DMS53 treated with DMSO at 0.1 percent for 48 hours (cell line): ENCODE measurements around the gene TMEM121B.
A peak's percentile ranks its signal among the peaks of the same experiment; 100 is the strongest.

Experiments
- DNase-seq: peaks from one replicate; lab custom pipeline; 2025; ENCODE audit not compliant: unreplicated experiment; lab: John Stamatoyannopoulos, UW

Gene TMEM121B

GRCh38 chr22:17112491-17113042 is 8.6 kb downstream of the TMEM121B start:
- DNase-seq: peak; percentile 5

- DNase-seq: no peak
Measured at GRCh38 chr22:17110791-17111550, 10.2 kb downstream of the TMEM121B start.

- no peak for DNase-seq
Measured at GRCh38 chr22:17109976-17110375, 11.2 kb downstream of the TMEM121B start.

GRCh38 chr22:17109113-17109865 is 11.9 kb downstream of the TMEM121B start:
- DNase-seq: no peak

DNA sequence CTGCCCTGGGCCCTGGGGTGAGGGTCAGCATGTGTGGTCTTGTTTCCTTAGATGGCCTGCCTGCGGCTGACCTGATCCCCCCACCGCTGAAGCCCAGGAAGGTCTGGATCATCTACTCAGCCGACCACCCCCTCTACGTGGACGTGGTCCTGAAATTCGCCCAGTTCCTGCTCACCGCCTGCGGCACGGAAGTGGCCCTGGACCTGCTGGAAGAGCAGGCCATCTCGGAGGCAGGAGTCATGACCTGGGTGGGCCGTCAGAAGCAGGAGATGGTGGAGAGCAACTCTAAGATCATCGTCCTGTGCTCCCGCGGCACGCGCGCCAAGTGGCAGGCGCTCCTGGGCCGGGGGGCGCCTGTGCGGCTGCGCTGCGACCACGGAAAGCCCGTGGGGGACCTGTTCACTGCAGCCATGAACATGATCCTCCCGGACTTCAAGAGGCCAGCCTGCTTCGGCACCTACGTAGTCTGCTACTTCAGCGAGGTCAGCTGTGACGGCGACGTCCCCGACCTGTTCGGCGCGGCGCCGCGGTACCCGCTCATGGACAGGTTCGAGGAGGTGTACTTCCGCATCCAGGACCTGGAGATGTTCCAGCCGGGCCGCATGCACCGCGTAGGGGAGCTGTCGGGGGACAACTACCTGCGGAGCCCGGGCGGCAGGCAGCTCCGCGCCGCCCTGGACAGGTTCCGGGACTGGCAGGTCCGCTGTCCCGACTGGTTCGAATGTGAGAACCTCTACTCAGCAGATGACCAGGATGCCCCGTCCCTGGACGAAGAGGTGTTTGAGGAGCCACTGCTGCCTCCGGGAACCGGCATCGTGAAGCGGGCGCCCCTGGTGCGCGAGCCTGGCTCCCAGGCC is 12.7 kb downstream of the TMEM121B start:
- no peak for DNase-seq

DNA sequence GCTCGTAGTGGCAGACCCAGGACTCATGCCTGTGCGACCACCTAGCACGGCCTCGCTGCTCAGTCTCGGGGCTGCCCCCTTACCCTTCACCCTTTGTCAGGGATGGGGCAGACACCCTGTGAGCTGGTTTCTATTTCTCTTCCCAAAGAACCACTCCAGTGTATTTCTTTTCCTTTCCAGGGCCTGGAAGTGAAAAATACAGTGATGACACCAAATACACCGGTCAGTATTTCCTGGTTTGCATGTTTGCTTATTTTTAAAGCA is 13.7 kb downstream of the TMEM121B start:
- DNase-seq: no peak

GRCh38 chr22:17106785-17107546 is 14.2 kb downstream of the TMEM121B start:
- no peak for DNase-seq

GRCh38 chr22:17106161-17106784 is 14.9 kb downstream of the TMEM121B start:
- DNase-seq: no peak

- DNase-seq: no peak
Measured at GRCh38 chr22:17105143-17106129, 15.7 kb downstream of the TMEM121B start.

DNA sequence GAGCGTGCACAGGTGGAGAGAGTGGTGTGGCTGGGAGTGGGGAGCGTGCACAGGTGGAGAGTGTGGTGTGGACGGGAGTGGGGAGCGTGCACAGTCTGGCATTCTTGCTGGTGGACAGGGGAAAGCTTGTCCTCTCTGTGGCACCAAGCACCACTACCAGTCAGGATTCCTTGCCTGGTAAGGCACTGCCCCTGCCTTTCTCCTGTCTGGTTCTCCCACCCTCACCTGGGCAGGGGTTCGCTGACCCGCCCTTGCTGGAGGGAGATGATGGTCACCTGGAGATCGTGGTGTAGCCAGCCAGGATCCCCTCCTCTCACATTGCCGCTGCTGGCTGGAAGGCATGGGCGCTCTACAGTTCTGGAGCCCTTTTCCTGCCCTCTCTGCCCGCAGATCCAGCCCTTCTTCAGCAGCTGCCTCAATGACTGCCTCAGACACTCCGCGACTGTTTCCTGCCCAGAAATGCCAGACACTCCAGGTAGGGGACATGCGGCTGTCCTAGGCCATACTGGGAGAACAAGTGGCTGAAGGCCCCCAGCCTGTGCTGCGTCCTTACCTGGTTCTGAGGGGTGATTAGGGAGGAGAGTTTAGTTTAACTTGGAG is 16.7 kb downstream of the TMEM121B start:
- no peak for DNase-seq

GRCh38 chr22:17103351-17103750 is 17.8 kb downstream of the TMEM121B start:
- DNase-seq: no peak

- no peak for DNase-seq
Measured at GRCh38 chr22:17102297-17102667, 18.9 kb downstream of the TMEM121B start.

DNA sequence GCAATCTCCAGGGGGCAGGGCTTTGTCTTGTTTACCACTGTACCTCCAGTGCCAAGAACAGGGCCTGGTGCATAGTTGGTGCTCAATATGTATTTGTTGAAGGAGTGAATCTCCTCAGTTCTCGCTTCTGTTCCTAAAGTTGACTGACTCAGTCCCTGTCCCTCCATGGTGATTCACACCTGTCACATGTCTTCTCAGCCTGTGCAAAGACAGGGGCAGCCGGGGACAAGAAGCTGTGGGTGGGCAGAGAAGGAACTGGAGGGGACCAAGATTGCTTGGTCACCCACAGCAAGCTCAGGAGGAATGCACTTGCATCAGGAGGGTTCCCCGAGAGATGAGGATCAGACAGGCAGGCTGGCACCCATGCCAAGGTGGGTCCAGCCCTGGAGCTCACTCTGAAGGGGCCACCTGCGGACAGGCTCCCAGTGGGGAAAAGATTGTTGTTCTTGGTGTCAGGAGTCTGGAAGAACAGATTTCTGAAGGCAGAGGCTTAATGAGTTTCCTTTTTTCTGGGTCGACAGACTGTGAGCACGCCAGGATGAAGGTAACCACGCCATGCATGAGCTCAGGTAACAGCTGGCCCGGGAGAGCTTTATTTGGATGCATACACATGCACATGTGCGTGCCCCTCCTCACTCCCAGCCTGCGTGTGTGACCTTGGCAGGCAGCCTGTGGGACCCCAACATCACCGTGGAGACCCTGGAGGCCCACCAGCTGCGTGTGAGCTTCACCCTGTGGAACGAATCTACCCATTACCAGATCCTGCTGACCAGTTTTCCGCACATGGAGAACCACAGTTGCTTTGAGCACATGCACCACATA is 19.5 kb downstream of the TMEM121B start:
- DNase-seq: no peak

- DNase-seq: no peak
Measured at GRCh38 chr22:17100621-17101020, 20.5 kb downstream of the TMEM121B start.

DNA sequence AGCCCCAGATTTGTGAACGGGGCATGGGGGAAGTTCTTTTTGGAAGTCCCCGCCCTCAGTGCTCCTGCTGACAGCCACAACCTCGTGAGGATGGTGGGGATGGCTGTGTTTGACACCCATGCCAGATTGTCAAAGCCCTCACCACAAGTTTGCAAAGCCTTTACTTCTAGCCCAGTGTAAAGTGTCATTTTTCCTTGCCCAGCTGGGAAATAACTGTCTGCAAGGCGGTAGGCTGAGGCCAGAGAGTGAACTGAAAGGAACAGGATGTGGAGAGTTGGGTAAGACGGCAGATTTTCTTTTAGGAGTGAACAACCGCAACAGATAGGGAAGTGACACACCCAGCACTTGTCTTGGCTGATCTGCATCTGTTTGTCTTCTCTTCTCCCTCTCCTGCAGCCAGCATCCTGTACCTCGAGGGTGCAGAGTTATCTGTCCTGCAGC is 22.8 kb downstream of the TMEM121B start:
- DNase-seq: no peak

GRCh38 chr22:17097701-17098100 is 23.5 kb downstream of the TMEM121B start:
- DNase-seq: no peak

DNA sequence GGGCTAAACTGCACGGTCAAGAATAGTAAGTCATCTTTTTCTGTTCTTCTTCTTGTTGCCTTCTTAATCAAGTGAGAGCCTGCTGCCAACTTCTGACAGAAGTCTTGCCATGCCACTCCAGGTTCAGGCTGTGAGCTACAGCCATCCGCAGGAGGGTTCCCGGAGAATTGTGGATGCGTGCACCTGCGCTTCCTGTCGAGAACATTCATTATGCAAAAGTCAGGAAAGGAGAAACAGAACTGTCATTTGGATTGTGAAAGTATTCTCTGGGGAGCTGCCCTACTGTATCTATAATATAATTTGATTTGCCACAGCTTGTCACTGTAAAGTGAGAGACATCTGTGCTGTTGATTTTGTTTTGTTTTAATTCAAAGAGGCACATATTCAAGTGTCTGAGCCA is 24.1 kb downstream of the TMEM121B start:
- no peak for DNase-seq

DNA sequence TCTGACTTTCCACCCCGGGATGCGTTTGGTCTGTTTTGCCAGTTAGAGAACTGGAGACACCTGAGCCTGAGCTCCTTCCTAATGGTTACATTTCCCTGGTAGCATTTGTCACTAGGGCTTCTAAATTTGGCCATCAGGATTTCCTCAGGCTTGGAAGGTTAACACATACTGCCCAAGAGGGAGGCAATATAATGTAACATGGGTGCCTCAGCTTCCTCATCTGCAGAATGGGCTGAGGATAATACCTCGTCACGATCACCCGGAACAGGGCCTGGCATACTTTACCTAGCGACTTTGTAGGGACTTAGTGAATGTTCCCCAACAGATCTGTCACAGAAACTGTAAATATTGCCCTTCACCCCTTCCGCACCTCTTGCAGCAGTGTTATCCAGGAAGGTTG is 25.1 kb downstream of the TMEM121B start:
- DNase-seq: no peak
